Measurements from ENCODE around the gene SYNE1.

Gene SYNE1

GRCh38 chr6:152223636-152224035 is 413.5 kb downstream of the SYNE1 start:
- H3K4me2 ChIP-seq (ENCODE audit: low read depth, low read length, poor library complexity, severe bottlenecking) = no peak overlapping the region
- no peaks in the 10 kb centered on the region for H3K27me3 ChIP-seq (ENCODE audit: low read length)
- H3F3A ChIP-seq (ENCODE audit: insufficient read depth) = no peaks in the 10 kb centered on the region
- H2AFZ ChIP-seq (ENCODE audit: low read depth, low read length, severe bottlenecking) = no peak overlapping the region
- no peaks in the 10 kb centered on the region for H3K79me2 ChIP-seq (ENCODE audit: insufficient read depth, low read length)
- H3K9ac ChIP-seq (ENCODE audit: low read length) = no peak overlapping the region
- peaks cover 4% of the 10 kb centered on the region; the same call in 1 of the 2 replicates for H3K9me3 ChIP-seq (ENCODE audit: insufficient read depth, low read length)
- H3K9me2 ChIP-seq (replicated peaks; ENCODE audit: insufficient read depth, low read length) = no peaks in the 10 kb centered on the region
- no peak overlapping the region for H3K4me3 ChIP-seq (ENCODE audit: insufficient read depth, low read length, poor library complexity, severe bottlenecking)
- H3K27ac ChIP-seq (ENCODE audit: low read depth, low read length) = no peak overlapping the region
- no peak for TF ChIP-seq EZH2phosphoT487 (conservative IDR thresholded peaks at IDR 0.05; ENCODE audit: low read length)
- TF ChIP-seq CTCF (IDR thresholded peaks at IDR 0.05; ENCODE audit: insufficient read depth, low read length, poor library complexity, severe bottlenecking) = no peak
- H3K36me3 ChIP-seq (ENCODE audit: low read length) = peaks cover 87% of the 10 kb centered on the region
- no peaks in the 10 kb centered on the region for H4K20me1 ChIP-seq (ENCODE audit: low read depth, low read length)

- Histone ChIP-seq H3K9me2 (replicated peaks; ENCODE audit: insufficient read depth, low read length) (no peaks in the 10 kb centered on the region), H3K36me3 (ENCODE audit: low read length) (peaks cover 77% of the 10 kb centered on the region), H3K9ac (ENCODE audit: low read length) (no peak overlapping the region), H3K27me3 (ENCODE audit: low read length) (no peaks in the 10 kb centered on the region), H3K79me2 (ENCODE audit: insufficient read depth, low read length) (no peaks in the 10 kb centered on the region), H2AFZ (ENCODE audit: low read depth, low read length, severe bottlenecking) (no peak overlapping the region), H3F3A (ENCODE audit: insufficient read depth) (no peaks in the 10 kb centered on the region), H4K20me1 (ENCODE audit: low read depth, low read length) (no peaks in the 10 kb centered on the region), H3K9me3 (ENCODE audit: insufficient read depth, low read length) (peaks cover 4% of the 10 kb centered on the region; the same call in 1 of the 2 replicates), H3K27ac (ENCODE audit: low read depth, low read length) (no peak overlapping the region), H3K4me3 (ENCODE audit: insufficient read depth, low read length, poor library complexity, severe bottlenecking) (no peak overlapping the region), H3K4me2 (ENCODE audit: low read depth, low read length, poor library complexity, severe bottlenecking) (no peak overlapping the region)
- TF ChIP-seq EZH2phosphoT487 (conservative IDR thresholded peaks at IDR 0.05; ENCODE audit: low read length) (no peak), CTCF (IDR thresholded peaks at IDR 0.05; ENCODE audit: insufficient read depth, low read length, poor library complexity, severe bottlenecking) (no peak)
Observed at GRCh38 chr6:152221806-152222628, 415.1 kb downstream of the SYNE1 start.

GRCh38 chr6:152220786-152221185 is 416.4 kb downstream of the SYNE1 start:
- no peak overlapping the region for H3K4me2 ChIP-seq (ENCODE audit: low read depth, low read length, poor library complexity, severe bottlenecking)
- H3F3A ChIP-seq (ENCODE audit: insufficient read depth) = no peaks in the 10 kb centered on the region
- H4K20me1 ChIP-seq (ENCODE audit: low read depth, low read length) = no peaks in the 10 kb centered on the region
- no peak overlapping the region for H2AFZ ChIP-seq (ENCODE audit: low read depth, low read length, severe bottlenecking)
- no peak overlapping the region for H3K27ac ChIP-seq (ENCODE audit: low read depth, low read length)
- H3K36me3 ChIP-seq (ENCODE audit: low read length) = peaks cover 71% of the 10 kb centered on the region
- peaks cover 4% of the 10 kb centered on the region; the same call in 1 of the 2 replicates for H3K9me3 ChIP-seq (ENCODE audit: insufficient read depth, low read length)
- no peaks in the 10 kb centered on the region for H3K9me2 ChIP-seq (replicated peaks; ENCODE audit: insufficient read depth, low read length)
- no peak overlapping the region for H3K9ac ChIP-seq (ENCODE audit: low read length)
- no peaks in the 10 kb centered on the region for H3K79me2 ChIP-seq (ENCODE audit: insufficient read depth, low read length)
- H3K4me3 ChIP-seq (ENCODE audit: insufficient read depth, low read length, poor library complexity, severe bottlenecking) = no peak overlapping the region
- no peaks in the 10 kb centered on the region for H3K27me3 ChIP-seq (ENCODE audit: low read length)
- no peak for TF ChIP-seq EZH2phosphoT487 (conservative IDR thresholded peaks at IDR 0.05; ENCODE audit: low read length)
- no peak for TF ChIP-seq CTCF (IDR thresholded peaks at IDR 0.05; ENCODE audit: insufficient read depth, low read length, poor library complexity, severe bottlenecking)

Measured in SU-DHL-6 (cell line).